Mammary epithelial cell (primary cell): Measurements from ENCODE around the gene ASXL3.

Source experiments
- EZH2 ChIP-seq: IDR thresholded peaks from 2 replicates; pipeline ENCODE4 v1.6.1; 2012; ENCODE audit warnings: low read length, inconsistent platforms, borderline replicate concordance
- TF ChIP-seq, protein P1 (sequence below), 2 donors: IDR thresholded peaks in 1 of 2; conservative IDR thresholded peaks in 1 of 2; 2 replicates each; pipeline ENCODE4 v1.5.1; 2011 to 2012; ENCODE audit warnings: inconsistent platforms in 2 of 2, low read length in 2 of 2, mild to moderate bottlenecking in 2 of 2, control low read depth in 1 of 2, low read depth in 1 of 2; ENCODE audit not compliant: insufficient read depth in 1 of 2; ENCODE audit errors: extremely low read depth in 1 of 2

DNA sequence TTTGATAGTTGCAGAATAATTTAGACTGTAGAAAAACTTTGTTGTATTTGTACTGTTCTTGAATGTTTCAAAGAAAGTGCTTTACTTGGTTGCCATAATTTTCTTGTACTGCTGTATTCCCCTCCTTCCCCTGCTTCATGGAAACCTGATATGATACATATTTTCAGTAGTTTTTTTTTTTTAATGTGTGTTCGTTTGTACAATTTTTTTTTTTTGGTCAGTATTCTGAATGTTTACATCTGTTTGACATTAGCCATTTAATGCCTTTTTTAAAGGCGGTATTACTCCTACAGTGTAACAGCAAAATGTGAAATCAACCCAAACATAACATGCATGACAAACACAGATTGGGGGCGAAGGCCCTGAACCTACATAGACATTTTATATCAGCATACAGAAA is 172.3 kb downstream of the ASXL3 start:
- TF ChIP-seq, protein P1, sequence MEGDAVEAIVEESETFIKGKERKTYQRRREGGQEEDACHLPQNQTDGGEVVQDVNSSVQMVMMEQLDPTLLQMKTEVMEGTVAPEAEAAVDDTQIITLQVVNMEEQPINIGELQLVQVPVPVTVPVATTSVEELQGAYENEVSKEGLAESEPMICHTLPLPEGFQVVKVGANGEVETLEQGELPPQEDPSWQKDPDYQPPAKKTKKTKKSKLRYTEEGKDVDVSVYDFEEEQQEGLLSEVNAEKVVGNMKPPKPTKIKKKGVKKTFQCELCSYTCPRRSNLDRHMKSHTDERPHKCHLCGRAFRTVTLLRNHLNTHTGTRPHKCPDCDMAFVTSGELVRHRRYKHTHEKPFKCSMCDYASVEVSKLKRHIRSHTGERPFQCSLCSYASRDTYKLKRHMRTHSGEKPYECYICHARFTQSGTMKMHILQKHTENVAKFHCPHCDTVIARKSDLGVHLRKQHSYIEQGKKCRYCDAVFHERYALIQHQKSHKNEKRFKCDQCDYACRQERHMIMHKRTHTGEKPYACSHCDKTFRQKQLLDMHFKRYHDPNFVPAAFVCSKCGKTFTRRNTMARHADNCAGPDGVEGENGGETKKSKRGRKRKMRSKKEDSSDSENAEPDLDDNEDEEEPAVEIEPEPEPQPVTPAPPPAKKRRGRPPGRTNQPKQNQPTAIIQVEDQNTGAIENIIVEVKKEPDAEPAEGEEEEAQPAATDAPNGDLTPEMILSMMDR (conservative IDR thresholded peaks at IDR 0.05 in 1 of 2, IDR thresholded peaks at IDR 0.05 in 1 of 2; ENCODE audit: extremely low read depth in 1 of 2, insufficient read depth in 1 of 2, low read depth in 1 of 2, low read length in 2 of 2), result no peak
- TF ChIP-seq EZH2, result no peak
